ACC112 (cell line): Measurements from ENCODE around the gene FAM89B.

Experiments
- H2AFZ ChIP-seq: fragments of 200-600 bp; sonication (generic); one replicate; pipeline ENCODE4 v1.6.0; 2017; ENCODE audit warnings: antibody characterized with exemption, low read length; ENCODE audit not compliant: unreplicated experiment
- H3K27ac ChIP-seq: fragments of 200-600 bp; sonication (generic); 2 replicates; pipeline ENCODE4 v1.5.1; 2014; ENCODE audit warnings: low read depth, mild to moderate bottlenecking, antibody characterized with exemption, low read length, moderate library complexity
- H3K27me3 ChIP-seq: fragments of 200-600 bp; sonication (generic); 2 replicates; pipeline ENCODE4 v1.6.1; 2014; ENCODE audit warnings: mild to moderate bottlenecking, antibody characterized with exemption, low read length, moderate library complexity, mixed read lengths; ENCODE audit not compliant: insufficient read depth
- H3K36me3 ChIP-seq: fragments of 200-600 bp; sonication (generic); 2 replicates; pipeline ENCODE4 v1.6.1; 2016; ENCODE audit warnings: mild to moderate bottlenecking, antibody characterized with exemption, low read length, moderate library complexity, mixed read lengths; ENCODE audit not compliant: insufficient read depth
- H3K4me1 ChIP-seq: fragments of 200-600 bp; sonication (generic); one replicate; pipeline ENCODE4 v1.6.1; 2016; ENCODE audit warnings: low read length, mixed read lengths; ENCODE audit not compliant: insufficient read depth, unreplicated experiment, control insufficient read depth
- H3K4me3 ChIP-seq: fragments of 200-600 bp; sonication (generic); 2 replicates; pipeline ENCODE4 v1.5.1; 2014; ENCODE audit warnings: mild to moderate bottlenecking, low read depth, low read length
- H3K79me2 ChIP-seq: fragments of 200-600 bp; sonication (generic); one replicate; pipeline ENCODE4 v1.6.0; 2016; ENCODE audit warnings: low read length; ENCODE audit not compliant: control insufficient read depth, unreplicated experiment, insufficient read depth

The FAM89B gene

DNA sequence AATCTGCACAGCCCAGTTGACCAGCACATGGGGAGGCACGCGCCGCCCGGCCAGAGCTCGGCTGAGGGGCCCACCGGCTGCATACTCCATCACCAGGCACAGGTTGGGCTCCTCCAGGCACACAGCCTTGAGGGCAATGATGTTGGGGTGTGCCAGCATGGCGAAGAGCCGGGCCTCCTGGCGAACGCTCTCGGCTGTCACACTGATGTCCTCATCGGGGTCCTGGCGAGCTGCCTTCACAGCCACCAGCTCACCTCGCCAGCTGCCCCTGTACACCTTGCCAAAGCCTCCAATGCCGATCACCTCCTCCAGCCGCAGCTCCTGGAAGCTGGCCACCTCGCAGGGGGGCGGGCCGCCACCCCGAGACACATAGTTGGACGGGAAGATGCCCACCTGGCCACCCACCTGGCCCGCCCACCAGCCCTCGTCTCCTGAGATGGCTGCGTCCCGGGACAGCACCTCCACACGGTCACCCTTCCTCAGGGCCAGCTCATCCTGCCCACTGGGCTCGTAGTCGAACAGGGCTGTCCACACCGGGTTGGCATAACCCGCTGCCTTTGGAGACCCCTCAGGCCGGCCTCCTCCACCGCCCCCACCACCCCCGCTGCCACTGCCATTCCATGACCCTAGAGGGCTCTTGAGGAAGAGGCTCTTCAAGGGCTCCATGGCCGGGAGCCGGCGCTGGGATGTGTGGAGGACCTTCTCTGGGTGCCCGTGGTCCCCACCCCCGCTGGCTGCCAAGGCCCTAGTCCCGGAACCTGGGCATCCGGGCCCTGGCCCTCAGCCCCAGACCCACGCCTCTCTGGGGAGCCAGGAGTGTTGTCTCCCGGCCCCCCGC is 41.0 kb downstream of the FAM89B start:
- Histone ChIP-seq H3K4me3 (peak overlapping the region; percentile 81), H3K79me2 (peaks cover 57% of the 10 kb centered on the region), H2AFZ (no peak overlapping the region), H3K27ac (peak overlapping the region; percentile 82), H3K27me3 (no peaks in the 10 kb centered on the region), H3K36me3 (no peaks in the 10 kb centered on the region), H3K4me1 (peaks cover 56% of the 10 kb centered on the region)

GRCh38 chr11:65615229-65615949 is 43.1 kb downstream of the FAM89B start, which contains the start of gene PCNX3:
Gene PCNX3, plus strand, starts transcription at chr11:65615776. Its CDS starts 536 bp downstream, at chr11:65616312.
- Histone ChIP-seq H3K27ac (peak within 1 kb of the TSS; percentile 82), H3K79me2 (peaks cover 72% of the 10 kb centered on the region), H3K36me3 (peaks cover 8% of the 10 kb centered on the region; the same call in 1 of the 2 replicates), H3K4me1 (peaks cover 40% of the 10 kb centered on the region), H3K4me3 (peak within 1 kb of the TSS; percentile 94), H3K27me3 (no peaks in the 10 kb centered on the region), H2AFZ (peak within 1 kb of the TSS; percentile 64)

GRCh38 chr11:65615950-65616574 is 43.7 kb downstream of the FAM89B start:
- H3K4me3 ChIP-seq = peak overlapping the region; percentile 94
- no peaks in the 10 kb centered on the region for H3K27me3 ChIP-seq
- H3K4me1 ChIP-seq = peaks cover 34% of the 10 kb centered on the region
- H2AFZ ChIP-seq = no peak overlapping the region
- H3K27ac ChIP-seq = peak overlapping the region; percentile 82
- H3K79me2 ChIP-seq = peaks cover 67% of the 10 kb centered on the region
- H3K36me3 ChIP-seq = peaks cover 8% of the 10 kb centered on the region; the same call in 1 of the 2 replicates

DNA sequence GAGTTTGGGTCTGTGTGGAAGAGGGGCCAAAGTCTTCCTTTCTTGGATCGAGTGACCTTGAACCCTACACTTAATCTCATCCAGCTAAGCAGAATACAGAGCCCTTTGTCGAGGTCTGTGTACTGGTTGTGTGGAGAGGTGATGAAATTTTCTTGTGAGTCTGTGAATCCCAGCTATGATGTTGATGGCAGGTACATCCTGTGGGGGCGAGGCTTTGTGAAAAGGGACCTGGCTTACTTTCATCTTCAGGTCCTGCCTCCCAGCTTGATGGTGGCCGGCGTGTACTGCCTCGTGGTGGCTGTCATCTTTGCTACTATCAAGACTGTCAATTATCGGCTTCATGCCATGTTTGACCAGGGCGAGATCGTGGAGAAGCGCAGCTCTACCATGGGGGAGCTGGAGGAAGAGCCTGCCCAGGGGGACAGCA is 44.2 kb downstream of the FAM89B start:
- peaks cover 63% of the 10 kb centered on the region for H3K79me2 ChIP-seq
- H3K27ac ChIP-seq = 0 out of 2 replicates have a peak overlapping the region, but pooled peaks have one; percentile 7
- peaks cover 8% of the 10 kb centered on the region; the same call in 1 of the 2 replicates for H3K36me3 ChIP-seq
- peaks cover 29% of the 10 kb centered on the region for H3K4me1 ChIP-seq
- H2AFZ ChIP-seq = no peak overlapping the region
- H3K4me3 ChIP-seq = peak overlapping the region; percentile 94
- H3K27me3 ChIP-seq = no peaks in the 10 kb centered on the region

- peaks cover 8% of the 10 kb centered on the region; the same call in 1 of the 2 replicates for H3K36me3 ChIP-seq
- H3K79me2 ChIP-seq = peaks cover 56% of the 10 kb centered on the region
- H3K27me3 ChIP-seq = no peaks in the 10 kb centered on the region
- peaks cover 22% of the 10 kb centered on the region for H3K4me1 ChIP-seq
- H2AFZ ChIP-seq = no peak overlapping the region
- peak overlapping the region; percentile 94 for H3K4me3 ChIP-seq
- H3K27ac ChIP-seq = no peak overlapping the region
Measured at GRCh38 chr11:65617136-65617850, 45.0 kb downstream of the FAM89B start.

- Histone ChIP-seq H3K4me3 (no peak overlapping the region), H2AFZ (no peak overlapping the region), H3K27me3 (no peaks in the 10 kb centered on the region), H3K36me3 (peaks cover 8% of the 10 kb centered on the region; the same call in 1 of the 2 replicates), H3K4me1 (peaks cover 14% of the 10 kb centered on the region), H3K27ac (no peak overlapping the region), H3K79me2 (peaks cover 47% of the 10 kb centered on the region)
Measured at GRCh38 chr11:65617990-65618751, 45.8 kb downstream of the FAM89B start.

DNA sequence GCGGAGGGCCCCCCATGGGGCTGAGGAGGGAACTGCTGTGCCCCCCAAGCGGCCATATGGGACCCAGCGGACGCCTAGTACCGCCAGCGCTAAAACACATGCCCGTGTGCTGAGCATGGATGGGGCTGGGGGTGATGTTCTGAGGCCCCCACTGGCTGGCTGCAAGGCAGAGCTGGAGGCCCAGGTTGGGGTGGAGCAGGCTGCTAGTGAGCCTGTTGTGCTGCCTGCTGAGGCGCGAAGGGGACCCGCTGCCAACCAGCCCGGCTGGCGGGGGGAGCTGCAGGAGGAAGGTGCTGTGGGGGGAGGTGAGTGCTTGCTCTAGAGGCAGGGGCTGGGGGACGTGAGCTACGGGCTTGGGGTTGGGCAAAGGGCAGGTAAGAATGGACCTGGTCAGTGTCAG is 46.4 kb downstream of the FAM89B start:
- Histone ChIP-seq H2AFZ (no peak overlapping the region), H3K27ac (no peak overlapping the region), H3K4me1 (peaks cover 14% of the 10 kb centered on the region), H3K36me3 (peaks cover 8% of the 10 kb centered on the region; the same call in 1 of the 2 replicates), H3K4me3 (no peak overlapping the region), H3K79me2 (peaks cover 42% of the 10 kb centered on the region), H3K27me3 (no peaks in the 10 kb centered on the region)

GRCh38 chr11:65619281-65619928 is 47.1 kb downstream of the FAM89B start:
- H3K36me3 ChIP-seq = peaks cover 8% of the 10 kb centered on the region; the same call in 1 of the 2 replicates
- H2AFZ ChIP-seq = no peak overlapping the region
- no peak overlapping the region for H3K27ac ChIP-seq
- H3K79me2 ChIP-seq = peaks cover 39% of the 10 kb centered on the region
- no peak overlapping the region for H3K4me3 ChIP-seq
- no peaks in the 10 kb centered on the region for H3K27me3 ChIP-seq
- peaks cover 14% of the 10 kb centered on the region for H3K4me1 ChIP-seq

GRCh38 chr11:65620666-65621065 is 48.3 kb downstream of the FAM89B start:
- peaks cover 39% of the 10 kb centered on the region for H3K79me2 ChIP-seq
- H3K27ac ChIP-seq = no peak overlapping the region
- H3K4me1 ChIP-seq = peaks cover 14% of the 10 kb centered on the region
- H2AFZ ChIP-seq = no peak overlapping the region
- H3K27me3 ChIP-seq = no peaks in the 10 kb centered on the region
- H3K4me3 ChIP-seq = no peak overlapping the region
- peaks cover 8% of the 10 kb centered on the region; the same call in 1 of the 2 replicates for H3K36me3 ChIP-seq
